IPS DF 6.9 (cell line): ENCODE measurements around the gene MACC1.
"Not testable (repeated sequence)": the region's sequence is repeated elsewhere in the genome, so short reads cannot be mapped to it uniquely, and the experiment has no call there.

ENCODE experiments used
- DNase-seq: peaks from one replicate; pipeline ENCODE4 v3.0.0-alpha.2; 2013; ENCODE audit warnings: low read depth, low spot score
- H3K27ac ChIP-seq: one replicate; pipeline ENCODE4 v1.5.1; 2013; ENCODE audit warnings: low read length, control low read depth
- H3K27me3 ChIP-seq: 2 replicates; pipeline ENCODE4 v1.6.1; 2013; ENCODE audit warnings: mild to moderate bottlenecking, low read length; ENCODE audit not compliant: control insufficient read depth, insufficient read depth
- H3K36me3 ChIP-seq: 2 replicates; pipeline ENCODE4 v1.6.1; 2013; ENCODE audit warnings: low read length; ENCODE audit not compliant: control insufficient read depth, insufficient read depth
- H3K4me1 ChIP-seq: 2 replicates; pipeline ENCODE4 v1.6.1; 2013; ENCODE audit warnings: low read length; ENCODE audit not compliant: control insufficient read depth, insufficient read depth
- H3K4me3 ChIP-seq: 2 replicates; pipeline ENCODE4 v1.5.1; 2013; ENCODE audit warnings: mild to moderate bottlenecking, low read length
- H3K9me3 ChIP-seq: 2 replicates; pipeline ENCODE4 v1.6.1; 2013; ENCODE audit warnings: low read length, inconsistent platforms; ENCODE audit not compliant: control insufficient read depth, insufficient read depth
- WGBS: extraction: QIAGEN DNeasy Blood & Tissue Kit; methylation state at CpG from one replicate; pipeline ENCODE4 v1.1.7; 2013; ENCODE audit warnings: mixed read lengths, missing lambda C conversion rate; ENCODE audit not compliant: insufficient read length, insufficient coverage; 5-methylcytosine and 5-hydroxymethylcytosine counted together

The MACC1 gene

DNA sequence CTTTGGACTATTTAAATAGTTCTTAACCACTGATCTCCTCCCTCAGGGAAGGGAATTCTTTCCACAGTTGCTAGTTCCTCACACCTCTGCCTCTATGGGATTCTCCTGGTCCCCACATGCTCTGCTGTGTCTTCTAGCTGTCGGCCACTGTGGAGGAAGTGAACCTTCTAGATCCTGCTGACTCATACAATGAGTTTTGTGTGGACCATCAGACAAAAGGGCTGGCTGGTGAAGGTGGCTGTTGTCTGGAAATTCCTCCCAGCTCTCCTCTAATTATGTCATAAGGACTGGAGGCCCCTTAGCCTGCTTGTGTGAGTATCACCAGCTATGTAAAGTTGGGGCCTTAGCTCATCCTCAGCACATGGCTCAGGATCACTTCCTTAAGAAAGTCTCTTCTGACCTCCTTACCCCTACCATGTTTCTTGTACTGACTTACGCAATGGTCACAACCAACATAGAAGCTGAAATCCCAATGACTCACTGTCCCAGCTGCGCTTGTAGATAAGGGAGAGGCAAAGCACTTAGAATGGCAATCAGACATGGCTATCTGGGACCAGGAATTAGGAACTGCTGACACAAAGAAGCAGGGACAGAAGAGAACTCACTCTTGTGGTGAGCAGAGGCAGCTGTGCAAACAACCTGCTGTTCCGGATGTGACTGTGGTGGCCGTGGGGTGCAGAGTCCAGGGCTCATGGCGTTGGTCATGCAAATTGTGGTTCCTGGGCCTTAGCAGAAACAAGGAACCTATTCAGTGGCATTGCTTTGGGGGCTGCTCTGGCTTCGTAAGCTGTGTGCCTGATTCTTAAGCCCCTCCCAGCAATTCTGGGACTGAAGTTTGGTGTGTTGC lies 2.5 kb upstream of the MACC1 start:
- Histone ChIP-seq H3K9me3 (no peaks in the 10 kb centered on the region), H3K27me3 (no peaks in the 10 kb centered on the region), H3K27ac (no peak overlapping the region), H3K4me3 (no peak overlapping the region), H3K36me3 (no peaks in the 10 kb centered on the region), H3K4me1 (peaks cover 6% of the 10 kb centered on the region; the same call in 1 of the 2 replicates)
- no CpG with 5 or more reads among the region's 7 CpGs for WGBS
- no peak for DNase-seq

DNA sequence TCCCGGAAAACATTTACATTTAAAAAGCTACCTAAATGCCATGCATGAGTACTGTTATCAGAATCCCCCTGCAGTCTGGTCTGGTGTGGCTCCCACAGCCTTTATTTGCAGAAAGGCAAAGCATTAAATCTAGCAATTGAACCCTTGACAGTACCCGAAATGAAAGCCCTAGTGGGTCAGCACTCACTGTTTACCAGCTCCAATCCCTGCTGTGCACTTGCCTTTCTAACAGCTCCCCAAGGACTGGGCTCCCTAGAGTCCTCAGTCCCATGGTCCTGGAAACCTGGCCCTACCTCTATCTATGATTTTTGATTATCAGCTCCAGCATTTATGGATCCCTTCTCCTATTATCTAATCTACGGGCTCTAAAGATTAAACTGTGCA lies 1.9 kb upstream of the MACC1 start:
- WGBS = no CpG with 5 or more reads among the region's 3 CpGs

GRCh38 chr7:20218279-20218678 lies 1.1 kb upstream of the MACC1 start:
- H3K4me3 ChIP-seq = no peak overlapping the region
- H3K9me3 ChIP-seq = no peaks in the 10 kb centered on the region
- no peak overlapping the region for H3K27ac ChIP-seq
- H3K36me3 ChIP-seq = no peaks in the 10 kb centered on the region
- H3K27me3 ChIP-seq = no peaks in the 10 kb centered on the region
- H3K4me1 ChIP-seq = peaks cover 6% of the 10 kb centered on the region; the same call in 1 of the 2 replicates
- no peak for DNase-seq

More for the DNA sequence above, 1.9 kb upstream of the MACC1 start:
- Histone ChIP-seq H3K27ac (no peak overlapping the region), H3K4me3 (no peak overlapping the region), H3K36me3 (no peaks in the 10 kb centered on the region), H3K9me3 (no peaks in the 10 kb centered on the region), H3K4me1 (peaks cover 6% of the 10 kb centered on the region; the same call in 1 of the 2 replicates), H3K27me3 (no peaks in the 10 kb centered on the region)
- DNase-seq = no peak

DNA sequence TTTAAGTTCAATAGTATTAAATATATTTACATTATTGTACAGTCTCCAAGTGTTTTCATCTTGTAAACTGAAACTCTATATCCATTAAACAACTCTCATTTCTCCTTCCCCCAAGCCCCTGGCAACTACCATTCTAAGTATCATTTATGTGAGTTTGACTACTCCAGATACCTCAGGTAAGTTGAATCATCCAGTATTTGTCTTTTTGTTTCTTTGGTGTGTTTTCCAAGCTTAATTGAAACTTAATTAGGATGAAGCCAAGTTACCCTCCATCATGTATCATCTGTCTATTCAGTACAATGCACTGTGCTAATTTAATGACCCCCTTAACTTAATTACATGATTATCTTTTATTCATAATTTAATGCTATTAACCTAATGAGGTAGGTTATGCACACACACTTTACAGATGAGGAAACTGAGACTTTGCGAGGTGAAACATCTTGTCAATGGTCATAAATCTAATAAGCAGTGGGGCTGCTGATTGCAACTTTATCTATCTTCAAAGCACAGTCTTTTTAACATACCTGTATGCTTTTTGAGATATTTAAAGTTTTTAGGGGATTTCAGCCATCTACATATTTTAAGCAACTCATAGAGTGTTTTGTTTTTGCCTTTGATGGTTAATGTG lies 663 bp downstream of the MACC1 start:
- DNase-seq = no peak
- H3K4me1 ChIP-seq = peaks cover 6% of the 10 kb centered on the region; the same call in 1 of the 2 replicates
- H3K9me3 ChIP-seq = no peaks in the 10 kb centered on the region
- no CpG with 5 or more reads among the region's 1 CpG for WGBS
- H3K36me3 ChIP-seq = no peaks in the 10 kb centered on the region
- H3K4me3 ChIP-seq = no peak overlapping the region
- H3K27me3 ChIP-seq = no peaks in the 10 kb centered on the region
- H3K27ac ChIP-seq = no peak overlapping the region

GRCh38 chr7:20214921-20215669 lies 2.1 kb downstream of the MACC1 start:
- no CpG with 5 or more reads among the region's 3 CpGs for WGBS
- H3K4me3 ChIP-seq = no peak overlapping the region
- H3K4me1 ChIP-seq = peaks cover 6% of the 10 kb centered on the region; the same call in 1 of the 2 replicates

GRCh38 chr7:20214132-20214531 lies 3.1 kb downstream of the MACC1 start:
- Histone ChIP-seq H3K27me3 (no peaks in the 10 kb centered on the region; the same call in 1 of the 2 replicates), H3K9me3 (peaks cover under 1% of the 10 kb centered on the region), H3K4me1 (peaks cover 3% of the 10 kb centered on the region; the same call in 1 of the 2 replicates), H3K36me3 (peaks cover 1% of the 10 kb centered on the region; the same call in 1 of the 2 replicates), H3K4me3 (no peak overlapping the region), H3K27ac (no peak overlapping the region)
- WGBS = no CpG with 5 or more reads among the region's 2 CpGs
- no peak for DNase-seq

More at GRCh38 chr7:20214921-20215669, 2.1 kb downstream of the MACC1 start:
- Histone ChIP-seq H3K36me3 (no peaks in the 10 kb centered on the region), H3K9me3 (no peaks in the 10 kb centered on the region), H3K27me3 (no peaks in the 10 kb centered on the region), H3K27ac (no peak overlapping the region)
- DNase-seq = no peak

GRCh38 chr7:20213378-20213777 lies 3.8 kb downstream of the MACC1 start:
- no CpG with 5 or more reads among the region's 1 CpG for WGBS
- no peak for DNase-seq
- H3K4me1 ChIP-seq = no peaks in the 10 kb centered on the region
- H3K9me3 ChIP-seq = peaks cover 5% of the 10 kb centered on the region
- no peaks in the 10 kb centered on the region; the same call in 1 of the 2 replicates for H3K27me3 ChIP-seq
- H3K4me3 ChIP-seq = no peak overlapping the region
- peaks cover 5% of the 10 kb centered on the region; the same call in 1 of the 2 replicates for H3K36me3 ChIP-seq
- H3K27ac ChIP-seq = no peak overlapping the region

GRCh38 chr7:20211376-20211775 lies 5.8 kb downstream of the MACC1 start:
- no peak for DNase-seq
- peaks cover 5% of the 10 kb centered on the region for H3K9me3 ChIP-seq
- H3K27me3 ChIP-seq = no peaks in the 10 kb centered on the region; the same call in 1 of the 2 replicates
- no CpG with 5 or more reads among the region's 3 CpGs for WGBS
- no peaks in the 10 kb centered on the region for H3K4me1 ChIP-seq
- peaks cover 5% of the 10 kb centered on the region; the same call in 1 of the 2 replicates for H3K36me3 ChIP-seq
- H3K27ac ChIP-seq = no peak overlapping the region
- no peak overlapping the region for H3K4me3 ChIP-seq

DNA sequence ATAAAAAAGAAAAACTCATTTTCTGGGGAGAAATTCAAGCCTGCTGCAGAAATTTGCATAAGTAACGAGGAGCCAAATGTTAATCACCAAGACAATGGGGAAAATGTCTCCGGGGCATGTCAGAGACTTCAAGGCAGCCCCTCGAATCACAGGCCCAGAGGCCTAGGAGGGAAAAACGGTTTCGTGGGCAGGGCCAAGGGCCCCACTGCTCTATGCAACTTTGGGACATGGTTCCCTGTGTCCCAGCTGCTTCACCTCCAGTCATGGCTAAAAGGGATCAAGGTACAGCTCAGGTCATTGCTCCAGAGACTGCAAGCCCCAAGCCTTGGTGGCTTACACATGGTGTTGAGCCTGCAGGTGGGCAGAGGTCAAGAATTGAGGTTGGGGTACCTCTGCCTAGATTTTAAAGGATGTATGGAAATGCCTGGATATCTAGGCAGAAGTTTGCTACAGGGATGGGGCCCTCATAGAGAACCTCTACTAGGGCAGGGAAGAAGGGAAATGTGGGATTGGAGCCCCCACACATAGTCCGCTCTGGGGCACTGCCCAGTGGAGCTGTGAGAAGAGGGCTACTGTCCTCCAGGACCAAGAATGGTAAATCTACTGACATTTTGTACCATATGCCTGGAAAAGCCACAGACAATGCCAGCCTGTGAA lies 8.4 kb downstream of the MACC1 start:
- Histone ChIP-seq H3K4me3 (no peak overlapping the region), H3K27ac (no peak overlapping the region), H3K4me1 (no peaks in the 10 kb centered on the region), H3K36me3 (peaks cover 5% of the 10 kb centered on the region; the same call in 1 of the 2 replicates), H3K9me3 (peaks cover 5% of the 10 kb centered on the region), H3K27me3 (no peaks in the 10 kb centered on the region; the same call in 1 of the 2 replicates)
- DNase-seq = no peak
- no CpG with 5 or more reads among the region's 6 CpGs for WGBS

- H3K9me3 ChIP-seq, H3K4me1 ChIP-seq, H3K27me3 ChIP-seq, H3K4me3 ChIP-seq, H3K27ac ChIP-seq, DNase-seq, H3K36me3 ChIP-seq: not testable (repeated sequence)
- no CpG with 5 or more reads among the region's 2 CpGs for WGBS
These were observed 9.4 kb downstream of the MACC1 start for GRCh38 chr7:20207811-20208210.
